A549 (cell line): Measurements from ENCODE around the gene PRRC2B. TPM values are rescaled to one million over a fixed set of nuclear protein-coding genes. Genes with fewer than 3 reads are reported as not detected.

Experiments
- ATAC-seq, 2 experiments: fragments of 200-7000 bp in 1 of 2; fragments of >200 bp in 1 of 2; cut with Nextera tagmentation in 1 of 2; cut with Tn5 transposase in 1 of 2; 3 replicates each; pipeline versions ENCODE4 v1.8.0 to v1.9.1; 2018 to 2020; ENCODE audit warnings: mild to moderate bottlenecking in 1 of 2, moderate library complexity in 1 of 2
- CTCF ChIA-PET: fragments of 300-600 bp; sonication (Branson Sonifier 250); formaldehyde crosslinking; extraction: SDS; loops from one replicate; lab custom pipeline; 2021; ENCODE audit warnings: antibody characterized with exemption, inconsistent platforms; lab: Yijun Ruan, JAX
- POLR2A ChIA-PET: fragments of 350-600 bp; formaldehyde crosslinking; extraction: SDS; loops from one replicate; lab custom pipeline; 2021; ENCODE audit warnings: antibody characterized with exemption, inconsistent platforms; lab: Yijun Ruan, JAX
- DNase-seq, 2 experiments: peaks; one replicate each; pipeline versions ENCODE4 v3.0.0 to v3.0.0-alpha.2; 2011 to 2016; ENCODE audit warnings: low read depth in 1 of 2, low spot score in 1 of 2
- FAIRE-seq: peaks from 2 replicates; lab custom pipeline; 2011; peaks lifted over from hg19 to GRCh38; lab: Jason Lieb, UNC
- H3K27ac ChIP-seq, 2 experiments: fragments of >200 bp; sonication (Bioruptor Twin); formaldehyde crosslinking; 3 replicates each; pipeline ENCODE4 v1.5.1; 2016 to 2017
- H3K4me1 ChIP-seq: fragments of >200 bp; sonication (Bioruptor Twin); formaldehyde crosslinking; 3 replicates; pipeline ENCODE4 v1.6.1; 2016
- H3K4me2 ChIP-seq: fragments of >200 bp; sonication (Bioruptor Twin); formaldehyde crosslinking; 3 replicates; pipeline ENCODE4 v1.6.1; 2016
- H3K4me3 ChIP-seq: fragments of >200 bp; sonication (Bioruptor Twin); formaldehyde crosslinking; 3 replicates; pipeline ENCODE4 v1.5.1; 2016
- H3K9me3 ChIP-seq: fragments of >200 bp; sonication (Bioruptor Twin); formaldehyde crosslinking; 3 replicates; pipeline ENCODE4 v1.6.1; 2016
- CEBPB ChIP-seq, 2 experiments: fragments of >200 bp in 1 of 2; sonication (Bioruptor Twin) in 1 of 2; formaldehyde crosslinking in 1 of 2; IDR thresholded peaks; 2 replicates each; pipeline ENCODE4 v1.6.1; 2012 to 2016
- CHD2 ChIP-seq: fragments of 150-350 bp; IDR thresholded peaks from 2 replicates; pipeline ENCODE4 v1.6.1; 2014; ENCODE audit warnings: low read length; ENCODE audit not compliant: partially characterized antibody
- E2F6 ChIP-seq: IDR thresholded peaks from 2 replicates; pipeline ENCODE4 v1.6.1; 2012; ENCODE audit warnings: low read depth, borderline replicate concordance
- EHF ChIP-seq: fragments of 250-450 bp; sonication (Bioruptor Pico); IDR thresholded peaks from 2 replicates; pipeline ENCODE4 v1.5.0; 2020; ENCODE audit warnings: mild to moderate bottlenecking
- EHMT2 ChIP-seq: fragments of 200-600 bp; sonication (generic); IDR thresholded peaks from 2 replicates; pipeline ENCODE4 v1.6.1; 2016; ENCODE audit warnings: antibody characterized with exemption, low read depth, mild to moderate bottlenecking, moderate library complexity
- HDAC2 ChIP-seq: fragments of 200-600 bp; sonication (generic); IDR thresholded peaks from 2 replicates; pipeline ENCODE4 v1.6.1; 2016
- HOXB13 ChIP-seq: fragments of 250-450 bp; sonication (Bioruptor Pico); IDR thresholded peaks from 2 replicates; pipeline ENCODE4 v1.5.0; 2020; ENCODE audit warnings: low read depth, mild to moderate bottlenecking, moderate library complexity
- JUN ChIP-seq, 2 experiments: fragments of >200 bp; sonication (Bioruptor Twin); formaldehyde crosslinking; IDR thresholded peaks; 2 replicates in 1 of 2; 3 replicates in 1 of 2; pipeline ENCODE4 v1.6.1; 2016 to 2017
- KDM1A ChIP-seq: fragments of 200-600 bp; sonication (generic); IDR thresholded peaks from 2 replicates; pipeline ENCODE4 v1.6.1; 2016; ENCODE audit warnings: low read depth, mild to moderate bottlenecking
- NPAS2 ChIP-seq: fragments of 250-450 bp; sonication (Bioruptor Pico); IDR thresholded peaks from 2 replicates; pipeline ENCODE4 v1.8.0; 2022; ENCODE audit warnings: mild to moderate bottlenecking, moderate library complexity, borderline replicate concordance
- NR3C1 ChIP-seq: fragments of >200 bp; sonication (Bioruptor Twin); formaldehyde crosslinking; IDR thresholded peaks from 3 replicates; pipeline ENCODE4 v1.6.1; 2017
- POLR2A ChIP-seq: IDR thresholded peaks from 2 replicates; pipeline ENCODE4 v1.6.1; 2012; ENCODE audit warnings: mild to moderate bottlenecking, low read length
- RARB ChIP-seq: fragments of 250-450 bp; sonication (Bioruptor Pico); IDR thresholded peaks from 2 replicates; pipeline ENCODE4 v1.8.0; 2021; ENCODE audit warnings: mild to moderate bottlenecking, moderate library complexity
- RCOR1 ChIP-seq: fragments of 150-350 bp; IDR thresholded peaks from 2 replicates; pipeline ENCODE4 v1.6.1; 2014; ENCODE audit warnings: antibody characterized with exemption, low read length, low read depth
- REST ChIP-seq: fragments of 200-600 bp; sonication (generic); IDR thresholded peaks from 2 replicates; pipeline ENCODE4 v1.6.1; 2016; ENCODE audit warnings: antibody characterized with exemption, mild to moderate bottlenecking, moderate library complexity
- ZC3H11A ChIP-seq: fragments of 450-650 bp; IDR thresholded peaks from 2 replicates; pipeline ENCODE4 v1.6.1; 2014; ENCODE audit warnings: antibody characterized with exemption, mild to moderate bottlenecking
- WGBS: methylation state at CpG from one replicate; pipeline ENCODE4 v1.1.6; 2017; ENCODE audit errors: missing lambda C conversion rate; 5-methylcytosine and 5-hydroxymethylcytosine counted together
- polyA plus RNA-seq, 4 experiments: library from polyadenylated mRNA; depleted of rRNA in 3 of 4; stranded (reverse); fragments of >200 nt; fragmentation: RNase III in 1 of 4; extraction: RNeasy Plus Mini Kit Qiagen cat#74134 plus additional on column Dnase treatment in 1 of 4; gene quantifications; 2 replicates in 3 of 4; 3 replicates in 1 of 4; pipeline ENCODE4 v1.2.3, GENCODE V29; 2011 to 2017
- TF ChIP-seq, protein P1 (sequence below): fragments of 150-350 bp; IDR thresholded peaks from 2 replicates; pipeline ENCODE4 v1.6.1; 2014; ENCODE audit warnings: low read depth, mild to moderate bottlenecking, low read length
- TF ChIP-seq, protein P2 (sequence below): fragments of >200 bp; sonication (Bioruptor Twin); formaldehyde crosslinking; IDR thresholded peaks from 3 replicates; pipeline ENCODE4 v1.6.1; 2016
- TF ChIP-seq, protein P3 (sequence below): fragments of >200 bp; sonication (Bioruptor Twin); formaldehyde crosslinking; IDR thresholded peaks from 2 replicates; pipeline ENCODE4 v1.6.1; 2016
- TF ChIP-seq, protein P4 (sequence below): fragments of 250-450 bp; sonication (Bioruptor Pico); IDR thresholded peaks from 2 replicates; pipeline ENCODE4 v1.5.0; 2021; ENCODE audit warnings: mild to moderate bottlenecking, moderate library complexity, borderline replicate concordance

PRRC2B gene
- polyA plus RNA-seq, 2 of the 4 experiments (the other 2 are of a cell fraction) = 35.6 to 47.3 TPM

DNA sequence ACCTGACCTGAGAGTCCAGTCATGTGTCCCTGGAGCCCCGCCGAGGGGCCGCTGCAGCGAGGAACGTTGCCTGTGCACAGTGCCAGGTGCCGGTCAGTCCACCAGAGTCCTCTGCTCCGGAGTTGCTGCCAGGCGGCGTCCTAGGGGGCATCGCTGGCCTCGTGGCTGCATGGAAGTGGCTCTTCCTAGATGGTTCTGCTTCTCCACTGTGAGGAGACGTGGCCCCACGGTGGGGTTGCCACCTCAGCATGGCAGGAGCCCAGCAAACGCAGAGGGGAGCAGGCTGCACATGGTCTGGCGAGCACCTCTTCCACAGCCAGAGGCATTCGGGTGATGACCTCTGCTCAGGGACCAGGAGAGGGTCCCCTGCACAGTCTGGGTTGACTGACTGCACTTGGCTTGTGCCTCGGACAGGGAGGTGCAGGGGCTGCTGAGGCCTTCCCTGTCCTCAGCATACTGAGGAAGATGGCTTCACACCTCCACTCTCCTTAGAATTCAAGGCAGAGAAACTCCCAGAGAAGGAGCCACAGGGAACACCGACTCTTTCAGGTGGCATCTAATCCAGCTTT lies 83.0 kb downstream of the PRRC2B start (continued):
- TF ChIP-seq, protein P1, sequence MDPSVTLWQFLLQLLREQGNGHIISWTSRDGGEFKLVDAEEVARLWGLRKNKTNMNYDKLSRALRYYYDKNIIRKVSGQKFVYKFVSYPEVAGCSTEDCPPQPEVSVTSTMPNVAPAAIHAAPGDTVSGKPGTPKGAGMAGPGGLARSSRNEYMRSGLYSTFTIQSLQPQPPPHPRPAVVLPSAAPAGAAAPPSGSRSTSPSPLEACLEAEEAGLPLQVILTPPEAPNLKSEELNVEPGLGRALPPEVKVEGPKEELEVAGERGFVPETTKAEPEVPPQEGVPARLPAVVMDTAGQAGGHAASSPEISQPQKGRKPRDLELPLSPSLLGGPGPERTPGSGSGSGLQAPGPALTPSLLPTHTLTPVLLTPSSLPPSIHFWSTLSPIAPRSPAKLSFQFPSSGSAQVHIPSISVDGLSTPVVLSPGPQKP = no peak
- TF ChIP-seq POLR2A = no peak
- TF ChIP-seq, all 56 proteins: peak for 0

DNA sequence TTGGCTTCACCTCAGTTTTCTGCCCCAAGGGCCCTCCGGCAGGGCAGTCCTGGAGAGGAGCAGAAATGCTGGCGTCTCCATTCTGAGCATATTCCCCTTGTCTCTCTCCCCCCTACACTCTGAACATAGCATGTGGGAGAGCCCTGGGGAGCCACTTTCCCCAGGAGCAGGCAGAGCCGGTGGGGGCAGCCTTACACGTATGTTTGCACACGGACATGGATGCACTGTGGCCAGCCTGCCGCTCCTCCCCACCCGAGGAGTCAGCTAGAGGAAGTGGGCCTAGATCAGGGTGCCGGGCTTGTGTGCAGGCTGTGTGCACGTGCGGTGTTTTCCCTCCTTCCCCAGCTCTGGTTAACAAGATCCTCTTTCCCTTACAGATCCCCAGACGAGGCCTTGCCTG lies 83.5 kb downstream of the PRRC2B start:
- H3K27ac ChIP-seq = no peak overlapping the region
- H3K4me3 ChIP-seq = no peak overlapping the region
- DNase-seq = no peak
- ChIA-PET POLR2A (no interaction called here), CTCF (interaction anchor here (0.6 to 5.8 kb wide), 30 partner anchors 8 to 1522 kb away, joined by 3 to 48 read pairs (median 4); no protein-coding TSS in a partner anchor)
- no peaks in the 10 kb centered on the region for H3K9me3 ChIP-seq
- H3K4me1 ChIP-seq = peaks cover 11% of the 10 kb centered on the region; the same call in 2 of the 3 replicates
- H3K4me2 ChIP-seq = no peak overlapping the region
- FAIRE-seq = no peak
- ATAC-seq = peak in 1 of 2 experiments; percentile 18; a peak in 3 of 6 replicates
- TF ChIP-seq, protein P1 = no peak
- TF ChIP-seq NPAS2 (CRISPR knock-in tag) (no peak), HDAC2 (no peak), POLR2A (no peak), CEBPB (IDR thresholded peaks at IDR 0.05) (no peak), CHD2 (no peak), EHMT2 (no peak), KDM1A (no peak), RARB (CRISPR knock-in tag) (no peak), EHF (no peak), E2F6 (no peak), ZC3H11A (no peak), JUN (IDR thresholded peaks at IDR 0.05) (no peak), RCOR1 (no peak), HOXB13 (CRISPR knock-in tag) (no peak), NR3C1 (no peak), REST (no peak)
- TF ChIP-seq, protein P2, sequence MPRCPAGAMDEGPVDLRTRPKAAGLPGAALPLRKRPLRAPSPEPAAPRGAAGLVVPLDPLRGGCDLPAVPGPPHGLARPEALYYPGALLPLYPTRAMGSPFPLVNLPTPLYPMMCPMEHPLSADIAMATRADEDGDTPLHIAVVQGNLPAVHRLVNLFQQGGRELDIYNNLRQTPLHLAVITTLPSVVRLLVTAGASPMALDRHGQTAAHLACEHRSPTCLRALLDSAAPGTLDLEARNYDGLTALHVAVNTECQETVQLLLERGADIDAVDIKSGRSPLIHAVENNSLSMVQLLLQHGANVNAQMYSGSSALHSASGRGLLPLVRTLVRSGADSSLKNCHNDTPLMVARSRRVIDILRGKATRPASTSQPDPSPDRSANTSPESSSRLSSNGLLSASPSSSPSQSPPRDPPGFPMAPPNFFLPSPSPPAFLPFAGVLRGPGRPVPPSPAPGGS = no peak
- TF ChIP-seq, protein P3, sequence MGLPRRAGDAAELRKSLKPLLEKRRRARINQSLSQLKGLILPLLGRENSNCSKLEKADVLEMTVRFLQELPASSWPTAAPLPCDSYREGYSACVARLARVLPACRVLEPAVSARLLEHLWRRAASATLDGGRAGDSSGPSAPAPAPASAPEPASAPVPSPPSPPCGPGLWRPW = no peak
- TF ChIP-seq, protein P4, sequence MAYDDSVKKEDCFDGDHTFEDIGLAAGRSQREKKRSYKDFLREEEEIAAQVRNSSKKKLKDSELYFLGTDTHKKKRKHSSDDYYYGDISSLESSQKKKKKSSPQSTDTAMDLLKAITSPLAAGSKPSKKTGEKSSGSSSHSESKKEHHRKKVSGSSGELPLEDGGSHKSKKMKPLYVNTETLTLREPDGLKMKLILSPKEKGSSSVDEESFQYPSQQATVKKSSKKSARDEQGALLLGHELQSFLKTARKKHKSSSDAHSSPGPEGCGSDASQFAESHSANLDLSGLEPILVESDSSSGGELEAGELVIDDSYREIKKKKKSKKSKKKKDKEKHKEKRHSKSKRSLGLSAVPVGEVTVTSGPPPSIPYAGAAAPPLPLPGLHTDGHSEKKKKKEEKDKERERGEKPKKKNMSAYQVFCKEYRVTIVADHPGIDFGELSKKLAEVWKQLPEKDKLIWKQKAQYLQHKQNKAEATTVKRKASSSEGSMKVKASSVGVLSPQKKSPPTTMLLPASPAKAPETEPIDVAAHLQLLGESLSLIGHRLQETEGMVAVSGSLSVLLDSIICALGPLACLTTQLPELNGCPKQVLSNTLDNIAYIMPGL (CRISPR knock-in tag) = no peak
- 82% methylated on average over 11 of the region's 11 CpGs for WGBS
